Esophagus muscularis mucosa (tissue), 4 donors: ENCODE measurements around the gene WAS. TPM values are rescaled to one million over a fixed set of nuclear protein-coding genes. Genes with fewer than 3 reads are reported as not detected.

ENCODE experiments used
- DNase-seq: peaks from one replicate; pipeline ENCODE4 v3.0.0-alpha.2; 2017; ENCODE audit errors: extremely low spot score
- H3K27ac ChIP-seq, 4 donors: fragments of 200-600 bp; sonication (generic); replicated peaks in 1 of 4; 1 replicate in 3 of 4; 2 replicates in 1 of 4; pipeline ENCODE4 v1.5.1; 2016 to 2019; ENCODE audit warnings: mild to moderate bottlenecking in 1 of 4
- H3K27me3 ChIP-seq, 4 donors: fragments of 200-600 bp; sonication (generic); one replicate each; pipeline versions ENCODE4 v1.5.1 to v1.6.0; 2016 to 2019
- H3K36me3 ChIP-seq, 4 donors: fragments of 200-600 bp; sonication (generic); one replicate each; pipeline ENCODE4 v1.5.1; 2016 to 2019
- H3K4me1 ChIP-seq, 4 donors: fragments of 200-600 bp; sonication (generic); one replicate each; pipeline ENCODE4 v1.5.1; 2016 to 2019
- H3K4me3 ChIP-seq, 4 donors: fragments of 200-600 bp; sonication (generic); 1 replicate in 2 of 4; 2 replicates in 2 of 4; pipeline ENCODE4 v1.5.1; 2016 to 2019; ENCODE audit warnings: mild to moderate bottlenecking in 4 of 4, moderate library complexity in 1 of 4
- H3K9me3 ChIP-seq, 4 donors: fragments of 200-600 bp; sonication (generic); 1 replicate in 3 of 4; 2 replicates in 1 of 4; pipeline ENCODE4 v1.5.1; 2016 to 2019
- EP300 ChIP-seq: sonication (generic); formaldehyde crosslinking; IDR thresholded peaks from one replicate; pipeline ENCODE4 v1.6.1; 2017; ENCODE audit warnings: antibody characterized with exemption
- POLR2A ChIP-seq: fragments of 450-650 bp; IDR thresholded peaks from one replicate; pipeline ENCODE4 v1.6.1; 2017; ENCODE audit warnings: antibody characterized with exemption, moderate library complexity, mild to moderate bottlenecking, low read depth
- POLR2AphosphoS5 ChIP-seq, 2 donors: sonication (generic); formaldehyde crosslinking; IDR thresholded peaks; one replicate each; pipeline ENCODE4 v1.6.1; 2017; ENCODE audit warnings: antibody characterized with exemption in 2 of 2
- WGBS: methylation state at CpG from one replicate; pipeline ENCODE4 v1.1.5; 2018; 5-methylcytosine and 5-hydroxymethylcytosine counted together
- intact Hi-C: fragments of 100-400 bp; cut with DNase I; formaldehyde crosslinking; loops from one replicate; pipeline ENCODE4 v1.15.1; 2023
- total RNA-seq, 4 donors: library from RNA; depleted of rRNA; stranded (reverse); fragments of >200 nt; gene quantifications; one replicate each; pipeline versions ENCODE4 v1.1.0 to v1.2.1, GENCODE V29; 2016
- TF ChIP-seq, protein P1 (sequence below), 3 experiments: fragments of 200-600 bp in 2 of 3; fragments of 450-650 bp in 1 of 3; sonication (generic) in 2 of 3; IDR thresholded peaks; one replicate each; pipeline ENCODE4 v1.5.1; 2017 to 2019; ENCODE audit warnings: antibody characterized with exemption in 3 of 3, mild to moderate bottlenecking in 2 of 3, moderate library complexity in 1 of 3

WAS gene
- total RNA-seq, 4 donors from 2014 or later, result 3.2 to 9.9 (median 7.5) TPM

DNA sequence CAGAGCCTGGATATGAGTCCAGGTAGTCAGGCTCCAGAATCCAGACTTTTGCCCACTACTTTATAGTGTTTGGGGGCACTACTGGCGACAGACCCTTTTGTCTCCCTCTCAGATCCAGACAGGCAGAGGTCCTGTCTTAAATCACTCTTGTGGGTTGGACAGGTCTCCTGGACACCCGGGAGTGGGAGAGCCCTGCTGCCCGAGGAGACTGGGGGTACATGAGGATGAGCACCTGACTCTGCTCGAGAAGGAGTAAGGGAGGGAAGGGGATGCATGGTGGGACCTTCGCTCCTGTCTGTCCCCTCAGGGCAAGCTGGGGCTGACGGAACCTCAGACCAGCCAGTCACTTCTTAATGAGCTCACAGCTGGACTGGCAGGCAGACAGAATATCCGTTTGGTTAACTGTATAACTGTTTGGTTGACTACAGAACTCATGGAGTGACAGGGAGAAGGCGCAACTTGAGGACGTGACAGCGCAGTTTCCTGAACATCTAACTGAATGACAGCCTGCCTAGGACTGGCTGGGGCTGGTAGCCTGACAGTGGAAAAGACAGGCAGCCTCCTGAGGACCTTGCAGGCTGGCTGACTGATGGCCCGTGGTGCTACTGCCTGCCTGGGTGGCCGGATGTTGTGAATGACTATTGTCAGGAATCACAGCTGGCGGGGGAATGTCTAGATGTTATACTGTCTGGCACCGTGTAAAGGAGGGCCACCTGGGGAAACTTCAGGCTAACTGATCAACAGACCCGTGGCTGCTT, 11.4 kb downstream of the WAS start:
- no peak for DNase-seq
- intact Hi-C loops, result no loop called here
- Histone ChIP-seq H3K4me3 (peak overlapping the region in 2 of 4 donors; percentile 65 to 69), H3K9me3 (no peaks in the 10 kb centered on the region), H3K36me3 (peaks cover 0 to 6% (median 6%) of the 10 kb centered on the region in 4 donors), H3K4me1 (peaks cover 7 to 20% (median 16%) of the 10 kb centered on the region in 4 donors), H3K27ac (peak overlapping the region; percentile 87 to 92 (median 89)), H3K27me3 (peaks cover 0 to 5% (median 0%) of the 10 kb centered on the region in 4 donors)
- WGBS, result 57% methylated on average over 7 of the region's 15 CpGs
- TF ChIP-seq POLR2A (no peak), POLR2AphosphoS5 (IDR thresholded peaks at IDR 0.05) (no peak), EP300 (no peak)
- TF ChIP-seq, protein P1, sequence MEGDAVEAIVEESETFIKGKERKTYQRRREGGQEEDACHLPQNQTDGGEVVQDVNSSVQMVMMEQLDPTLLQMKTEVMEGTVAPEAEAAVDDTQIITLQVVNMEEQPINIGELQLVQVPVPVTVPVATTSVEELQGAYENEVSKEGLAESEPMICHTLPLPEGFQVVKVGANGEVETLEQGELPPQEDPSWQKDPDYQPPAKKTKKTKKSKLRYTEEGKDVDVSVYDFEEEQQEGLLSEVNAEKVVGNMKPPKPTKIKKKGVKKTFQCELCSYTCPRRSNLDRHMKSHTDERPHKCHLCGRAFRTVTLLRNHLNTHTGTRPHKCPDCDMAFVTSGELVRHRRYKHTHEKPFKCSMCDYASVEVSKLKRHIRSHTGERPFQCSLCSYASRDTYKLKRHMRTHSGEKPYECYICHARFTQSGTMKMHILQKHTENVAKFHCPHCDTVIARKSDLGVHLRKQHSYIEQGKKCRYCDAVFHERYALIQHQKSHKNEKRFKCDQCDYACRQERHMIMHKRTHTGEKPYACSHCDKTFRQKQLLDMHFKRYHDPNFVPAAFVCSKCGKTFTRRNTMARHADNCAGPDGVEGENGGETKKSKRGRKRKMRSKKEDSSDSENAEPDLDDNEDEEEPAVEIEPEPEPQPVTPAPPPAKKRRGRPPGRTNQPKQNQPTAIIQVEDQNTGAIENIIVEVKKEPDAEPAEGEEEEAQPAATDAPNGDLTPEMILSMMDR (IDR thresholded peaks at IDR 0.05), result no peak

DNA sequence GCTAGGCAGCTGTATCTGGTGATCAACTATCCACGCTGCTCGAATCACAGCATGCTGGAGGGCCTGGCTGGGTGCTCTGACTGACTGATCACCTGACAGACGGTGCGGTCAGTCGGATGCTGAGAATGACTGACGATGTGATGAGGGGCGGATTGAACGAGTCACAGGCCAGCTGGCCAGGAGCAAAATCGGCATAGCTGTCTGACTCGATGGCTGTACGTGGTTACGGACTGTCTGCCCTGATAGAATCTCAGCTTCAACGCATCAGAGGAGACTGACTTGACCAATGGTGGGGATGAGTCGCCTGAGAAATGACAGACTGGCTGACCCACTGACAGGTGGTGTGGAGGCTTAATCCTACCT, 11.9 kb downstream of the WAS start:
- TF ChIP-seq POLR2AphosphoS5 (IDR thresholded peaks at IDR 0.05) (no peak), EP300 (no peak), POLR2A (no peak)
- TF ChIP-seq, protein P1 (IDR thresholded peaks at IDR 0.05), result no peak
- Histone ChIP-seq H3K4me1 (peaks cover 7 to 20% (median 16%) of the 10 kb centered on the region in 4 donors), H3K36me3 (peaks cover 0 to 12% (median 11%) of the 10 kb centered on the region in 4 donors), H3K27me3 (peaks cover 0 to 5% (median 0%) of the 10 kb centered on the region in 4 donors), H3K27ac (peak overlapping the region; percentile 87 to 92 (median 89)), H3K9me3 (no peaks in the 10 kb centered on the region), H3K4me3 (peak overlapping the region; percentile 65 to 73 (median 70))
- intact Hi-C loops, result no loop called here
- WGBS, result 43% methylated on average over 10 of the region's 14 CpGs
- no peak for DNase-seq

DNA sequence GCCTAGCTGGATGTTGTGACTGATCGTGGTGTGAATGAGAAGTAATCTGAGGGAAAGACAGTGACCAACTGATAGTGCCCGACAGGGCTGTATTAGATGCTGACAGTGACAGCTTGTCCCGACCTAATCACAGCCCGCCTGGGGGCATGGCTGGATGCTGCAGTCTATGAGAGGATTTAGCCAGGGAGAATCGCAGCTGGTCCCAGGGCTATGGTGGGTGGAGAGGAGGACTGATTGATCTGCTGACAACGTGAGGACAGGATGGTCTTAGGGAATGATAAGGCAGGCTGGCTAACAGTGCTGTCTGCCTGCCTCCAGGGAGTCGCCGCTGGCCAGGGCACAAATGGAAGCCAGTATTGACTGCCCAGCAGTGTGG, 12.3 kb downstream of the WAS start:
- Histone ChIP-seq H3K27ac (peak overlapping the region; percentile 87 to 92 (median 89)), H3K27me3 (peaks cover 0 to 5% (median 0%) of the 10 kb centered on the region in 4 donors), H3K9me3 (no peaks in the 10 kb centered on the region), H3K4me3 (peak overlapping the region; percentile 65 to 73 (median 70)), H3K4me1 (peaks cover 7 to 20% (median 16%) of the 10 kb centered on the region in 4 donors), H3K36me3 (peaks cover 0 to 16% (median 14%) of the 10 kb centered on the region in 4 donors)
- intact Hi-C loops, result no loop called here
- 24% methylated on average over 8 of the region's 8 CpGs for WGBS
- TF ChIP-seq EP300 (no peak), POLR2AphosphoS5 (IDR thresholded peaks at IDR 0.05) (no peak), POLR2A (no peak)
- TF ChIP-seq, protein P1 (IDR thresholded peaks at IDR 0.05), result no peak
- DNase-seq, result no peak

DNA sequence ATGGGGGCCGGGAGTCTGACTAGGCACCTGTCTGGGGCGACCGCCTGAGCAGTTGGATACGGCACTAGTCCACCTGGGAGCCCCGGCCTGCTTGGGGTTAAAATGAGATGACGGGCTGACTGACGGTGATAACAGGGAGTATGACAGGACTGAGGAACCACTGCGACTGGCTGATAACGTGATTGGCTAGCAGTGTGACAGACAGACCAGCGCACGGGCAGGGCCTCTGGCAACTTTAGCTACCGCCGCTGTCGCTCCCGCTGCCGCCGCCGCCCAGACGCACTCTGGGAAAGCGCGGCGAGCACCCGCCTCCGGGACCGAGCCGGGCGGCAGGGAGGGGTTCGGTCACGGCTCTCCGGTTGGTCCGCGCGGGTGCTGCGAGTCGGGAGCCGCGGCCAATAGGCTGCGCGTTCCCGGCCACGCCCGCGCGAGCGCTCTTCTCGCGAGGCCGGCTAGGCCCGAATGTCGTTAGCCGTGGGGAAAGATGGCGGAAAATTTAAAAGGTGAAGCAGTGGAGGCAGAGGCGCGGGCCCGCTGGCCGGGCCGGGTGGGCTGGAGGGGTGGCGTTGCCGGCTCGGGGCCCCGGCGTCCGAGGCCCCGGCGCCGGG, 12.8 kb downstream of the WAS start, which contains the start of gene SUV39H1:
Gene SUV39H1 (plus strand): TSS at position 434 of the 608 bp plus-strand sequence. CDS start 51 bp downstream, at position 485.
- H3K27me3 ChIP-seq, result peaks cover 0 to 5% (median 0%) of the 10 kb centered on the region in 4 donors
- 46% methylated on average over 22 of the region's 66 CpGs for WGBS
- DNase-seq, result peak; percentile 94
- peaks cover 0 to 21% (median 19%) of the 10 kb centered on the region in 4 donors for H3K36me3 ChIP-seq
- no peak for TF ChIP-seq EP300
- TF ChIP-seq, protein P1 (IDR thresholded peaks at IDR 0.05), result no peak
- TF ChIP-seq POLR2AphosphoS5 (IDR thresholded peaks at IDR 0.05), result peak; percentile 87 to 94
- peak; percentile 57 for TF ChIP-seq POLR2A
- peak within 1 kb of the TSS; percentile 65 to 73 (median 70) for H3K4me3 ChIP-seq
- no peaks in the 10 kb centered on the region for H3K9me3 ChIP-seq
- peaks cover 7 to 20% (median 16%) of the 10 kb centered on the region in 4 donors for H3K4me1 ChIP-seq
- intact Hi-C loops, result no loop called here
- H3K27ac ChIP-seq, result peak within 1 kb of the TSS; percentile 87 to 92 (median 89)
